Gastroesophageal sphincter (tissue), 4 donors: ENCODE results near the gene LRIT2. TPM values are rescaled to one million over a fixed set of nuclear protein-coding genes. Genes with fewer than 3 reads are reported as not detected.

Experiments
- ATAC-seq: fragments of 150-250 bp; one replicate; pipeline ENCODE4 v1.9.1; 2016; ENCODE audit warnings: mild to moderate bottlenecking, moderate library complexity
- H3K27ac ChIP-seq, 4 donors: fragments of 200-600 bp; sonication (generic) in 3 of 4; 1 replicate in 3 of 4; 2 replicates in 1 of 4; pipeline ENCODE4 v1.5.1; 2016 to 2019
- H3K27me3 ChIP-seq: fragments of 200-600 bp; sonication (generic); one replicate; pipeline ENCODE4 v1.5.1; 2019
- H3K36me3 ChIP-seq, 2 donors: fragments of 200-600 bp; sonication (generic); one replicate each; pipeline ENCODE4 v1.5.1; 2019; ENCODE audit warnings: control low read depth in 1 of 2
- H3K4me1 ChIP-seq, 3 donors: fragments of 200-600 bp; sonication (generic); 1 replicate in 2 of 3; 2 replicates in 1 of 3; pipeline ENCODE4 v1.5.1; 2016 to 2019; ENCODE audit warnings: control low read depth in 2 of 3
- H3K4me3 ChIP-seq, 2 donors: fragments of 200-600 bp; sonication (generic); one replicate each; pipeline ENCODE4 v1.5.1; 2019; ENCODE audit warnings: mild to moderate bottlenecking in 1 of 2, moderate library complexity in 1 of 2
- H3K9me3 ChIP-seq, 3 donors: fragments of 200-600 bp; sonication (generic); one replicate each; pipeline ENCODE4 v1.5.1; 2017 to 2019; ENCODE audit warnings: control low read depth in 2 of 3
- CTCF ChIP-seq, 4 experiments: fragments of 200-600 bp in 2 of 4; fragments of 450-650 bp in 2 of 4; sonication (generic) in 1 of 4; IDR thresholded peaks; one replicate each; pipeline ENCODE4 v1.5.1; 2017 to 2019; ENCODE audit warnings: antibody characterized with exemption in 4 of 4, mild to moderate bottlenecking in 2 of 4, moderate library complexity in 2 of 4
- EP300 ChIP-seq: sonication (generic); formaldehyde crosslinking; IDR thresholded peaks from one replicate; pipeline ENCODE4 v1.6.1; 2017; ENCODE audit warnings: antibody characterized with exemption, mild to moderate bottlenecking
- POLR2A ChIP-seq, 2 donors: fragments of 450-650 bp; IDR thresholded peaks; one replicate each; pipeline ENCODE4 v1.6.1; 2017; ENCODE audit warnings: antibody characterized with exemption in 2 of 2, mild to moderate bottlenecking in 2 of 2, moderate library complexity in 1 of 2
- POLR2AphosphoS5 ChIP-seq: sonication (generic); formaldehyde crosslinking; IDR thresholded peaks from one replicate; pipeline ENCODE4 v1.6.1; 2017; ENCODE audit warnings: antibody characterized with exemption
- WGBS, 2 donors: methylation state at CpG; one replicate each; pipeline ENCODE4 v1.1.5; 2018; ENCODE audit warnings: low coverage in 1 of 2; 5-methylcytosine and 5-hydroxymethylcytosine counted together
- total RNA-seq, 4 donors: library from RNA; depleted of rRNA; stranded (reverse); fragments of >200 nt; gene quantifications; one replicate each; pipeline ENCODE4 v1.1.0, GENCODE V29; 2016

The LRIT2 gene
- total RNA-seq, 4 donors from 2014 or later: not detected

GRCh38 chr10:84248794-84249193 lies 23.4 kb upstream of the LRIT2 start:
- Histone ChIP-seq H3K4me1 (peaks cover 0 to 6% (median 0%) of the 10 kb centered on the region in 3 donors), H3K36me3 (no peaks in the 10 kb centered on the region), H3K9me3 (peaks cover 0 to 12% (median 0%) of the 10 kb centered on the region in 3 donors), H3K27ac (no peak overlapping the region), H3K4me3 (no peak overlapping the region), H3K27me3 (peaks cover 17% of the 10 kb centered on the region)
- ATAC-seq: no peak
- 49 to 63% methylated on average over 3 to 7 of the region's 12 CpGs for WGBS, 2 donors
- TF ChIP-seq CTCF (IDR thresholded peaks at IDR 0.05) (no peak), POLR2AphosphoS5 (no peak), POLR2A (IDR thresholded peaks at IDR 0.05) (no peak), EP300 (no peak)

- ATAC-seq: no peak
- peaks cover 0 to 12% (median 0%) of the 10 kb centered on the region in 3 donors for H3K9me3 ChIP-seq
- no peaks in the 10 kb centered on the region for H3K36me3 ChIP-seq
- no peak for TF ChIP-seq POLR2A (IDR thresholded peaks at IDR 0.05)
- TF ChIP-seq EP300: no peak
- TF ChIP-seq CTCF (IDR thresholded peaks at IDR 0.05): no peak
- TF ChIP-seq POLR2AphosphoS5: no peak
- WGBS, 2 donors: 60% methylated on average over 3 of the region's 6 CpGs; no CpG with 5 or more reads in 1 of the 2 donors
- H3K27me3 ChIP-seq: peaks cover 10% of the 10 kb centered on the region
- H3K4me3 ChIP-seq: no peak overlapping the region
- peaks cover 0 to 9% (median 0%) of the 10 kb centered on the region in 3 donors for H3K4me1 ChIP-seq
- no peak overlapping the region for H3K27ac ChIP-seq
These were observed 22.2 kb upstream of the LRIT2 start for GRCh38 chr10:84247496-84247895.

GRCh38 chr10:84244651-84245270 lies 19.4 kb upstream of the LRIT2 start, which contains the start of gene RGR:
TSS of gene RGR (plus strand) at chr10:84245053. CDS start at chr10:84245091, 38 bp downstream.
- no peak within 1 kb of the TSS for H3K4me3 ChIP-seq
- peaks cover 0 to 9% (median 0%) of the 10 kb centered on the region in 3 donors for H3K4me1 ChIP-seq
- H3K36me3 ChIP-seq: no peaks in the 10 kb centered on the region
- TF ChIP-seq POLR2AphosphoS5: peak; percentile 34
- no peak for TF ChIP-seq POLR2A (IDR thresholded peaks at IDR 0.05)
- no peaks in the 10 kb centered on the region for H3K9me3 ChIP-seq
- H3K27me3 ChIP-seq: no peaks in the 10 kb centered on the region
- peak within 1 kb of the TSS in 1 of 4 donors; percentile 5 for H3K27ac ChIP-seq
- WGBS, 2 donors: 60 to 85% methylated on average over 1 to 4 of the region's 9 CpGs
- ATAC-seq: peak; percentile 74

- Histone ChIP-seq H3K9me3 (no peaks in the 10 kb centered on the region), H3K27ac (peak overlapping the region in 1 of 4 donors; percentile 5), H3K4me3 (no peak overlapping the region), H3K27me3 (peaks cover under 1% of the 10 kb centered on the region), H3K36me3 (no peaks in the 10 kb centered on the region), H3K4me1 (peaks cover 0 to 9% (median 0%) of the 10 kb centered on the region in 3 donors)
- WGBS, 2 donors: 88 to 89% methylated on average over 3 of the region's 3 CpGs
- no peak for ATAC-seq
- no peak for TF ChIP-seq CTCF (IDR thresholded peaks at IDR 0.05)
- TF ChIP-seq POLR2A (IDR thresholded peaks at IDR 0.05): no peak
- TF ChIP-seq POLR2AphosphoS5: no peak
- no peak for TF ChIP-seq EP300
These were observed 18.4 kb upstream of the LRIT2 start for GRCh38 chr10:84243759-84244158.

- H3K27ac ChIP-seq: no peak within 1 kb of the TSS
- no peak within 1 kb of the TSS for H3K4me3 ChIP-seq
- H3K27me3 ChIP-seq: peaks cover 22% of the 10 kb centered on the region
- WGBS, 2 donors: 60% methylated on average over 1 of the region's 13 CpGs; no CpG with 5 or more reads in 1 of the 2 donors
- ATAC-seq: no peak
- TF ChIP-seq CTCF (IDR thresholded peaks at IDR 0.05): no peak
- no peak for TF ChIP-seq EP300
- no peak for TF ChIP-seq POLR2A (IDR thresholded peaks at IDR 0.05)
- no peak for TF ChIP-seq POLR2AphosphoS5
- no peaks in the 10 kb centered on the region for H3K9me3 ChIP-seq
- no peaks in the 10 kb centered on the region for H3K36me3 ChIP-seq
- H3K4me1 ChIP-seq: peaks cover 0 to 9% (median 0%) of the 10 kb centered on the region in 3 donors
These were observed 15.9 kb upstream of the LRIT2 start, which contains the start of gene LRIT1 for GRCh38 chr10:84241185-84241790. TSS of gene LRIT1 (minus strand) at chr10:84241546. CDS start at chr10:84241439, 107 bp downstream.
